ENCODE measurements around the gene EMILIN3.
A peak's percentile ranks its signal among the peaks of the same experiment; 100 is the strongest.
"Not testable (repeated sequence)": the region's sequence is repeated elsewhere in the genome, so short reads cannot be mapped to it uniquely, and the experiment has no call there.

EMILIN3 gene

DNA sequence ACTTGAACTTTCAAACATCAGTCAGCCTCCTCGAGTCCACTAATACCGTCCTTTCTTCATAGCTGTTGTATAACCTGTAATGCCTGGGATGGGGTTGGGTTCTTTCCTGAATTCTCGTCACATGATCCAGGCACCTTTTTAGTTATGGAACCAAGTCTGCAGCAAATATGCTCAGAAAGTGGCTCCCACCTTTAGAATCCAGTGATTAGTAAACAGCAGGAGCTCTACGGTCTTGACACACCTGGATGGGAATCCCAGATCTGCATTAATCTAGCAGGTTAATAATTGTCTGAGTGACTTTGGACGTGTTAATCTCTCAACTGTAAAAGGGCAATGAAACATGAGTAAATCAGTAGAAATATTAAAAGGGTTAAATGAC, 48.4 kb downstream of the EMILIN3 start:
- DNase-seq (ENCODE audit: low spot score), result no peak

DNA sequence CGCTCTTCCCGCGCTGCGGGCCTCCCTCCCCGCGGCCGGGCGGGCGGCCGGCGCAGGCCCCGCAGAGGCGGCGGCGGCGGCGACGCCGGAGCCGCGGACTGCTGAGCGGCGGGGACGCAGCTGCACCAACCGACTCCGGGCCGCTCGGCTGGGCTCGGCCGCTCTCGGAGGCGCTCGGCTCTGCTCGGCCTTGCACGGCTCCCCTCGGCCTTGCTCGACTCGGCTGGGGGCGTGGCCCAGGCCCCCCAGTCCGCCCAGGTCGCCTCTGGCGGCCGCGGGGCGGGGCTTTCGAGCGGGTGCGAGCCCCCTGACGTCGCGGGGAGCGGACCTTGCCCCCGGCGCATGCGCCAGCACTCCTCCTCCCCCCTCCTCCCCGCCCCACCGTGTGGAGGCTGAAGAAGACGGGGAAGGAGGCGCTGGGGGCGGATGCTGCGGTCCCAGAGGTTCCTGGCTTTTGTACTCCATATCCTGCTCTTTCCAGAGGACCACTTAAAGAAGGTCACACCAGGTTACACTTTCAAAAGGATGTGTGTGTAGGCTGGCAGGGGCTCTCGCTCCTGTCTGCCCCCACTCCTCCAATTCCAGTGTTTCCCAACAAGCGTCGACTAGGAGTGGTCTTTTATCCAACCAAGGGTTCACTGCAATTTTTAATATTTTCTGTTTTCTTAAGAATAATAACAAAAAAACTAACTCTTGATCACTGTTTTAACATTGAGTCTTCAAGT, 48.9 kb downstream of the EMILIN3 start, which contains the start of gene ZHX3:
TSS of gene ZHX3 (minus strand) at position 186 of the 725 bp plus-strand sequence. CDS start 112,815 bp downstream, outside the sequence.
- peak; percentile 100 for DNase-seq (ENCODE audit: low spot score)

DNA sequence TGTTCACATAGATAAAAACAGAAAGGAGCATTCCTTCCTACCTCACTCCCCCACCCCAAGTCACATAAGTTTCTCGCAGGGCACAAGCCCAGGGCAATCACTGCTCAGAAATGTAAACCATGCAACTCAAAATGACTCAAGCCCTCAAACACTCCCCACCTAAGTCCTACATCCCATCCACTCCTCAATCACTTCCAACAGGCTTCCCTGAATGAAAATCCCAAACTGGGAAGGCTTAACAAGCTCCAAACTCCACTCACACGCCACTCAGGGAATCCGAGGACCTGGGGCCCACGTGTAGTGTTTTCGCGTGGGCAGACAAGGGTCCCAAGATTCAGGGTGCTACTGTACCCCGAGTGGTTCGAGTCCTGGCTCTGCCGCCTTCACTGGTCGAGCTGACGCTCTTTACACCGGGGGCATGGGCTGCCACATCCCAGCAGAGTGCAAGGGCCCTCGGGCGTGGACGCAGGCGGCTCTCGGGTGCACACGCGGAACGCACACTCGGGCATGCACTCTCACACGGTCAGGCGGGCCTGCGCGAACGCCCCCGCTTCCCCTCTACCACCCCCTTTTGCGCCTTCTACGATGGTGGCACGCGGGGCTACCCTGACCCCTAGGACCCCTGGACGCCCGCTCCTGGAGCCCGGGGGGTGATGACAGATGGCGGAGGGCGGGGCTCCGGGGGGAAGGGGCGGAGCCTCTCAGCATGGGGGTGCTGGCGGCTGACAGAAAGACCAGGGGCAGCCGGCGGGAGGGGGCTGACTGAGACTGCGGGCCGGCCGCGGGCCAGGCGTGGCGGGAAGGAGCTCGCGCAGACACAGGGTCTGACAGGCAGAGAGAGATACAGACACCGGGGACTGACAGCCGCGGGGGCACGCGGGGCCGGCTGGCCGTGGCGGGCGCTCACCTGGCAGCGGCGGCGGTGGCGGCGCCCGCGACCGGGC, 49.7 kb downstream of the EMILIN3 start:
- DNase-seq (ENCODE audit: low spot score), result peak; percentile 85

DNA sequence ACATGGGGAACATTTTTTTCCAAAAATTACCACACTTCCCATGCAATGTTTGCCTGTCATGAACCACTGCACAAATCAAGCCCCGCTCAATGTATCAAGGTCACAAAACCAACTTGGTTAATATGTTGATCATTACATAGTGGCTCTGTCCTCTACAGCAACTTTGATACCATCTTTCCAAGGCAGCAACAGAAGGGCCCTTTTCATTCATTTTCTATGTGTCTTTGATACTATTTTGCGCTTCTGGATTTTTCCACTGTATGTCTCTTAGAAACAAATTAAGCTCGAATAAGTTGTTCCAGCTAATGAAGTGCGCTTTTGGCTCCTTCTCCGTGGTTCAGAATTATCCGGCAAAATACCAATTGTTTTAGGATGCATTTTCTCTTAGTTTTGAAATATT, 50.6 kb downstream of the EMILIN3 start:
- no peak for DNase-seq (ENCODE audit: low spot score)

DNA sequence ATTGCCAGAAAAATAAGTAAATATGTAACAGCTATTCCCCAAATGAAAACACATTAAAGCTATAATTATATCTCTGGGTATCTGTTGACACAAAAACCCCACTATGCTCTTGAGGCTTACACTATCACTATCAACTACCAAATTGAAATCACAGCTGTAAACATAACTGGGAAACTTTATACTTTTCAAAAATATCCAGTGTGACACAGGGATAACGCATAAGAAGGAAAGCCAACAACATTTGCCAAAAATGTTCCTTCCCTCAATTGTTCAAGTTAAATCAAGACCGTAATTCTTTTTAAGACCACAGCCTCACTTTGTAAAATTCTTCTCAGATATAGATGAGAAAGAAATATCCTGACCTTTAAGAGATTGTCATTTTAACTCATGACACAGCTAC, 52.2 kb downstream of the EMILIN3 start:
- DNase-seq (ENCODE audit: low spot score), result no peak

DNA sequence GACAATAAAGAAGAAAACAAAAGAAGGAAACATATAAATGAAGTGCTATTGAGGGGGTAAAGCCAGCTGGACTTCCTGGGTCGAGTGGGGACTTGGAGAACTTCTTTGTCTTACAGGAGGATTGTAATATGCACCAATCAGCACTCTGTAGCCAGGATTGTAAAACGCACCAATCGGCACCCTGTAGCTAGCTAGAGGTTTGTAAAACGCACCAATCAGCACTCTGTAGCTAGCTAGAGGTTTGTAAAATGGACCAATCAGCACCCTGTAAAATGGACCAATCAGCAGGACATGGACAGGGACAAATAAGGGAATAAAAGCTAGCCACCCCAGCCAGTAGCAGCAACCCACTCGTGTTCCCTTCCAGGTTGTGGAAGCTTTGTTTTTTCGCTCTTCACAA, 54.6 kb downstream of the EMILIN3 start:
- not testable (repeated sequence) for DNase-seq (ENCODE audit: low spot score)

All from AG20443 (cell line).